Measurements from ENCODE around the gene ATP13A1.

GRCh38 chr19:19661141-19661674 lies 2.3 kb downstream of the ATP13A1 start:
- TF ChIP-seq, protein P1, sequence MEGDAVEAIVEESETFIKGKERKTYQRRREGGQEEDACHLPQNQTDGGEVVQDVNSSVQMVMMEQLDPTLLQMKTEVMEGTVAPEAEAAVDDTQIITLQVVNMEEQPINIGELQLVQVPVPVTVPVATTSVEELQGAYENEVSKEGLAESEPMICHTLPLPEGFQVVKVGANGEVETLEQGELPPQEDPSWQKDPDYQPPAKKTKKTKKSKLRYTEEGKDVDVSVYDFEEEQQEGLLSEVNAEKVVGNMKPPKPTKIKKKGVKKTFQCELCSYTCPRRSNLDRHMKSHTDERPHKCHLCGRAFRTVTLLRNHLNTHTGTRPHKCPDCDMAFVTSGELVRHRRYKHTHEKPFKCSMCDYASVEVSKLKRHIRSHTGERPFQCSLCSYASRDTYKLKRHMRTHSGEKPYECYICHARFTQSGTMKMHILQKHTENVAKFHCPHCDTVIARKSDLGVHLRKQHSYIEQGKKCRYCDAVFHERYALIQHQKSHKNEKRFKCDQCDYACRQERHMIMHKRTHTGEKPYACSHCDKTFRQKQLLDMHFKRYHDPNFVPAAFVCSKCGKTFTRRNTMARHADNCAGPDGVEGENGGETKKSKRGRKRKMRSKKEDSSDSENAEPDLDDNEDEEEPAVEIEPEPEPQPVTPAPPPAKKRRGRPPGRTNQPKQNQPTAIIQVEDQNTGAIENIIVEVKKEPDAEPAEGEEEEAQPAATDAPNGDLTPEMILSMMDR (IDR thresholded peaks at IDR 0.05), result no peak
- no peak for TF ChIP-seq POLR2A (IDR thresholded peaks at IDR 0.05)
